ENCODE data around the gene CREB3L2. TPM values are rescaled to one million over a fixed set of nuclear protein-coding genes. Genes with fewer than 3 reads are reported as not detected.
A peak's percentile ranks its signal among the peaks of the same experiment; 100 is the strongest.

Gene CREB3L2
- polyA plus RNA-seq, 3 donors, result 49.4 to 55.1 (median 49.7) TPM

GRCh38 chr7:137956183-137956582, 45.7 kb downstream of the CREB3L2 start:
- DNase-seq, result no peak

DNA sequence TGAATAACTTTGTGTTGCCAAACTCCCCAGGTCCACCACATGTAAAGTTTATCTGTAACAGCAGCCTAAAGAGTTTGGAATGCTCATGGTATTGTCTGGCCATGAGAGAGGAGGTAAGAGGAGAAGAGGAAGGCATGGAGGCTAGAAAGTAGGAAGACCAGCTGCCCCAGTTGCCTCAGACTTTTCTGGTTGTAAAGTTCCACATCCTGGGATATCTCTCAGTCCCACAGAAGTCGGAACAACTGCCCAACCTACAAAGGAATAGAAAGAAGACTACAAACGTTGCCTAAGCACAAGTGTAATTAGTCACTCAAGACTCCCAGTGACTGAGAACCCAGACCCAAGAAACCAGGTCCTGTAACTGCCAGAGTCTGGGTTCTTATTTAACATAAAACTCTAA, 47.3 kb downstream of the CREB3L2 start:
- DNase-seq, result no peak

DNA sequence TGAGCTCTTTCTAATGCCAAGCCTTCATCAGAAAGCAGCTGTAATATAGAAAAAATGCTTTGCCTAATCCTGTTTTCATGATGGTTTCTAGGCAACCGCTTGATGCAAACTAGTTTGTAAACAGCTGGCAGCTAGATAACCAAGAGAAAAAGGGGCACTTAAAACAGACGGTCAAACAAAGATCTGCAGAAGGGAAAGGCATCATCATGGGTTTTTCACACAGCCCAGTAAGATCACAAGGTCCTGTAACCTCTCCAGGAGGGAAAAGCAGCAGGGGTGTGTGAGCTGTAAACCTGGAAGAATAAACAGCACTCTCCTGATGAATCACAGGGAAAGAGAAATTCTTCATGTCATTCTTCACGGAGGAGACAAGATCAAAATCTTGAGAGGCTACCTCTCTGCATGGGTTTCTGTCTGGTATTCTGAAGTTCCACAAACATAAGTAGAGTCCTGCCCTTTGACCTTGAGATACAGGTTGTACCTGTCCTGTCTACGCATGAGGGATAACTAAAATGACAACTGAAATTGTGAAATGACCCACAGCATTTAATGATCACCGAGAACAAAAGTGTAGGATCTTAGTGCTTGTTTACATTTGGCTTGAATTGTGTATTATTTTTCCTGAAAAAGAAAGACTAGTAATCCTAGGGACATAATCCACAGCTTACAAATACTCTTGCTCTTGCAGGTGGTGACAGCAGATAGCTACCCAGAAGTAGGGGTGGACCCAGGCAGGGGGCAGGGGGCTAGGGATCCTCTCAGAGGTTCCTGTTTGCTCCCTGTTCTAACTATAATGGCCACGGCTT, 48.0 kb downstream of the CREB3L2 start:
- no peak for DNase-seq

DNA sequence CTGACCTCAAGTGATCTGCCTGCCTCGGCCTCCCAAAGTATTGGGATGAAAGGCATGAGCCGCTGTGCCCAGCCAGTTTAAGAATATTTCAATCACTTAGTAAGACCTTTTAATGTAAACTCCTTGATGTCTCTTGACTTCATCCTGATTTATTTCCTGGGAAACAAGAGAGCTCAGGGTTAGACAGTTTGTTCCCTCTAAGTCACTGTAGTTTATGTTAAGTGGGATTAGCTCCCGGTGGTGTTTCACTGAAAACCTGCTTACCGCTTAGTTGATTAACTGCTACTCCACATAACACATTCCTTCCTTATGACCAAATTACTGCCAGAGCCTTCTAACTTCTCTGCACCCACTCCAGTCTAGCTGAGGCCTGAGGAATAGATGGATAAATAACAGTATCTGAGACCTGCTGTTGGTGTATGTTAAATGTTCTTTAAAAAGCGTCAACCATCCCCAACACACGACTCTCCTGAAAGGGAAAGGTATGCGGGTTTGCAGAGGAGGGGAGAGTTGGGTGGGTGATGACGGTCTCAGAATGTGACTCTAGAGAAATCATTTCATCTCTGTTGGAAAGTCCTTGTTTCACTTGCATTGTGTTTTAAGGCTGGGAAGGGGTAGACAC, 48.7 kb downstream of the CREB3L2 start:
- DNase-seq, result peak; percentile 67

DNA sequence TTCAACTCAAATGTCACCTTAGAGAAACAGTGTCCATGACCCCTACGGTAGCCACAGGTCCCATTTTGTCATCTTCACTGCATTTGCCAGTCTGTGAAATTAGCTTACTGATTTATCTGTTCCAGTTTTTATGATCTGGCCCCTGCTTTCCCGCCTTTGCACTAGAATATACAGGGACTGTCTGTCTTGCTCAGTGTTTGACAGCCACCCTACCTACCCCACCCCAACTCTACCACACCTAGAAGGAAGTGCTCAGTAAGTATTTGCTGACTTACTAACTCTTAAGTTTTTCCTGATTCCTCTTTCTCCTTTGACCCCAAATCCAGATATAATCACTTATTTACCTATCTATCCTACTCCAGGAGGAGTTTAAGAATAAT, 49.5 kb downstream of the CREB3L2 start:
- DNase-seq, result no peak

DNA sequence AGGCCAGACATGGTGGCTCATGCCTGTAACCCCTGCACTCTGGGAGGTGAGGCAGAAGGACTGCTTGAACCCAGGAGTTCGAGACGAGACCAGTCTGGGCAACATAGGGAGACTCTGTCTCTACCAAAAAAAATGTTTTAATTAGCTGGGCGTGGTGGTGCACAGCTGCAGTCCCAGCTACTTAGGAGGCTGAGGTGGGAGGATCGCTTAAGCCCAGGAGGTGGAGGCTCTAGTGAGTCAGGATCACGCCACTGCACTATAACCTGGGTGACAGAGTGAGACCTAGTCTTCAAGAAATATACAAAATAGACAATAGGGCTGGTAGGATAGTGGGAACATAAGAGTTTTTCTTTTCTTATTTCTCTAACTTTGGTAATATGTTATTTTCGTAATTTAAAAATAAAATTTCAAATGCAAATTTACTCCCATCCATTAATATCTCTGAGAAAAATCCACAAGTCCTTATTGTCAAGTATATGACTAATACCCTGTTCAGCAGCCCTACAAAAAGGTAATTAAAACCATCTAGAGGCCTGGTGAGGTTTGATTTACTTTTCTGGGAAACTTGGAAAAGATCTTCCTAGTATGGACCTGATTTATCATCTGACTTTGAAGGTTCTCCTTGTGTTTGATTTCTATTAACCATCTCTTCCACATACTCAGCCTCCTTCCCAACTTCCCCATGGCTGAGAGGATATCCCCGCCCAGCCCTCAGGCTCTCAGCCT, 50.0 kb downstream of the CREB3L2 start:
- no peak for DNase-seq

GRCh38 chr7:137950967-137951366, 50.9 kb downstream of the CREB3L2 start:
- no peak for DNase-seq

DNA sequence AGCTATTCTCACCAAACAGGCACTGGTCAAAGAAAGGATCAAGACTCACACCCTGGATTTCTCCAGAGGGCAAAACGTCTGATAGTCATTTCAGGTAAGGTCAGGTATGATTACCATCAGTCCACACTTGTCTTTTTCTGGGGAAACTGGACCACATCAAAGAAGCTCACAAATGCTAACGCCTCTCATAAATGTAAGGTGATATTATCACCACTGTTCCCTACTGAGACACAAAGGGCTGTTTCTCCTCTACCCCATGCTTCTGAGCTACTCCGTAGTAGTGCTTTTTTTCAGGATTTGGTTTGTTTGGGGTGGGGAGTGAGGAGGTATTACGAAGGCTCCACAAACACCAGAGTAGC, 51.6 kb downstream of the CREB3L2 start:
- DNase-seq, result no peak

GRCh38 chr7:137949416-137950262, 52.2 kb downstream of the CREB3L2 start:
- no peak for DNase-seq

- no peak for DNase-seq
These were observed 53.0 kb downstream of the CREB3L2 start for GRCh38 chr7:137948845-137949330.

DNA sequence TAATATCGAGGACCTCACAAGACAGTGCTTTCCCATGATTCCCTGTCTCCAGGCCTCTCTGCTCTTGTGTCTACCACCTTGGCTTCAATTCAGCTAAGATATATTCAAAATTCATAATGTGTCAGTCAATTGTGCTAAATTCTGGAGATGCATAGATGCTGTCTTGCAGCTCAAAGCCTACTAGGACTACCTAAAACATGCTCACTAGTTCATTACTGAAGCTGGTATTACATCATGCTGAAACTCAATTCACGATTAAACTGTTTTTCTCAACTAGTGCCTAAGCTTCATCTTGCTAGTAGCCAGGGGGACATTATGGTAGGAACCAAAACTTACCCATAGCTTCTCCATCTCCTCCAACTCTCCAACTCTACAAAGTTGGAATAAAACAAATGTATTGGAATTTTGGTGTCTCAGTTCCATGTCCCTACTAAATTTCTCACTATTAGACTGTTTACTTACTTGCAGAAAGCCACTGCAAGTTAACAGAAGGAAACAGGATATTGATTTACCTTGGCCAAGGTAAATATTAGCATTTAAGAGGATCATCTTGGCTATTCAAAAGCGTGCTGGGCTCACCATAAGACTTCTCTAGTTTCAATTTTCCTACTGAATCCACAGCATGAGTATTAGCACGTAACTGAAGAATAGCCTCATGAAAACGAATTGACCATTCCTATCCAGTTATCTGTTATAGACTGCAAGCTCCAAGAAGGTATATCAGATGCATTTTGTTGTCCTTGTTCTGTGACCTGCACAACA, 53.6 kb downstream of the CREB3L2 start:
- DNase-seq, result no peak

GRCh38 chr7:137947046-137947445, 54.8 kb downstream of the CREB3L2 start:
- DNase-seq, result no peak

DNA sequence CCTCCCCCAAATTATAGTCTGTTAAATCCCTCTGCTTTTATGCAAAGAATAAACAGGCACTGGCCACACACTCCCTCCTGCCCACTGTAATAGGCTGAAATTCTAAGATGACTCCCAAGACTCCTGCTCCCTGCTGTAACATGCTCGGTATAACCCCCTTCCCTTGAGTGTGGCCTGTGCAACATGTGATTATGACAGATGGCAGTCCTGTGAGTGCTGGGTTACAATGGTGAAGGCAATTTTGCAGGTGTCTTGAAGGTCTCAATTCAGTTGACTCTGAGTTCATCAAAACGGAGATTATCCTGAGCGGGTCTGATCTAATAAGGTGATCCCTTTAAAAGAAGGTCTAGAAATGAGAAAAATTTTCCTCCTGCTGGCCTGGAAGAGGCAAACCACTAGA, 55.9 kb downstream of the CREB3L2 start:
- no peak for DNase-seq

GRCh38 chr7:137944168-137944567, 57.7 kb downstream of the CREB3L2 start:
- DNase-seq, result no peak

DNA sequence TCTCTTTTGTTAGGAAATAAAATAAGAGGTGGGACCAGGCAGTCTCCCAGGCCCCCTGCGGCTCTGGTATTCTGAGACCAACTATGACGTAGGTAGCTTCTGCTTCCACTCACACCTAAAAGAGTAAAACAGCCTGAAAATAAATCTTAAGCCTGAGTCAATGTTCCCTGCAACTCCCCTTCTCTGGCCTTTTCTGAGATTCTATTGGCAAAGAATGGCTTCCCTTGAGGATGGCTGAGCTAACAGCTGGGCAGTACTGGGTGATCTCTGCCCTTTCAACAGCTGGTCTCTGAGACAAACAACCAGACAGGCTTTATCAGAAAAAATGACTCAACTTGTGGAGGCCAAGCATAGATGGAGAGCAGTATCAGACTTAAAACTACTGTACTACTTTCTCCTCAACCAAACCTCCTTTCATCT, 58.7 kb downstream of the CREB3L2 start:
- DNase-seq, result no peak

GRCh38 chr7:137942484-137943115, 59.3 kb downstream of the CREB3L2 start:
- DNase-seq, result no peak

DNA sequence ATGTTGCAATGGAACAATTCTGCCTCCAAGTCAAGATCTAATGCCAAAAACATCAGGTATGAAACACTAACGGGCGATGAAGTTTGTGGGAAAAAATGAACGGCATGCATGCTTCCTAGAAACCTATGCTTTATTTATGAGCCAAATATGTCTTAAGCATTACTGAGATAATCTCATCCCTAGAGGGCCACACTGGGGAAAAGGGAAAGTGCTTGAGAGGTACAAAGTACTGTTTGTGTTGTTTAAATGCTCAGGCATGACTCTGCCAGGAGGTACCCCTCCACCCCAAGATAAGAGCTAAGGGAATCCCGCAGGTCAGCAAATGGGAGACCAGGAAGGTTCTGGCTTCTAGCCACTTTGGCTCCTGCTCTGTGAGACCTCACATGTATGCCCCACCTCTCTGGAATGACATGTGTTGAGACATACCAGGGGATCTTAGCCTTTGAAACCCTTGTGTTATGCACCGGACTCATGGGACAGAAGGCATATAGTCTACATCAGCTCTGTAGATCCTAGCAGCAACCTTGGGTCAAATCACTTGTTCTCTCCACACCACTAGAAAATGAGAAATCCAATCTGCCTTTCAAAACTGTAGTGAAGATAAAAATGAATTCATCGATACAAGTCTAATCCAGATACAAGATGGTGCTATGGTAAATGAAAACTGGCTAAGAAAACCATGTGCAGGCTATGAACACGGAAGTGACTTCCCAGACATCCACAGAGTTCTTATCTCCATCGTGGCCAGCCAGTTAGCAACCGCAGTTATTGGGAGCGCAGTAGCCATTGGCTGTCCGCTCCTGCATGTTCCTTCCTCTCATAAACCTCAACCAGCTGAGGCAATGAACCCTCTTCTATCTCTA, 61.0 kb downstream of the CREB3L2 start:
- DNase-seq, result no peak

DNA sequence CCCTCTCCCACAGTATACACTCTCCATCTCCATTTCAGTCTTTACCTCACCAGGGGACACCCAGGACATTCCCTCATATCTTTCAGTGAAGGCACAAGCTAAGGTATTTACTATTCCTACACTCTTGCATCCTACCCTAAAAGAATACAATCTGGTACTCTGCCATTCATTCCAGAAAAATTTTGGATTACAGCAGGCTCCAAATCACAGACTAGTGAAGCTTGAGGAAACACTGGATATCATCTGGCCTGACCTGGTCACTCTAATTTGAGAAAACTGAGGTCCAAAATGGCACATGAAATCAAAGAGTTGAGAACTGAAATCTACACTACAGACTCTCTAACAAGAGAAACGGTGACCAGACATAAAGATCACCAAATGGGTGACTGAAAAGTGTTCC, 61.7 kb downstream of the CREB3L2 start:
- DNase-seq, result no peak

DNA sequence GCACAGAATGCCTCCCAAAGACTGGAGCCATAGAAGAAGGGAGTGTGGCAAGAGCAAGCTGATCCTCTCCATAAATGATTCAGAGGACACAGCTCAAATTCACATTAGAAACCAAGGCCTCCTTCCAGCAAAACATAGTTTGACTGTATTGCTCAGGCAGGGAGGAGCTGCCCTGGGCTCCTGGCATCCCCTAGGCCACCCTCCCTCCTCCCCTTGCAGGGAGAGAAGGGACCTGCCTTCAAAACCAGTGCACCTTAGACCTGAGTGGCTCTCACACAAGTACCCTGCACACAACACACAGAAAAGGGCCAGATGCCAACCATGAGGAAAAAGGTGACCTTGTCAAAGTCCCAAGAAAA, 64.7 kb downstream of the CREB3L2 start:
- DNase-seq, result no peak

All from renal pelvis (tissue), 4 donors.